Measurements from ENCODE around the gene PNISR. TPM values are rescaled to one million over a fixed set of nuclear protein-coding genes. Genes with fewer than 3 reads are reported as not detected.
"Not testable (repeated sequence)": the region's sequence is repeated elsewhere in the genome, so short reads cannot be mapped to it uniquely, and the experiment has no call there.

The PNISR gene, protein sequence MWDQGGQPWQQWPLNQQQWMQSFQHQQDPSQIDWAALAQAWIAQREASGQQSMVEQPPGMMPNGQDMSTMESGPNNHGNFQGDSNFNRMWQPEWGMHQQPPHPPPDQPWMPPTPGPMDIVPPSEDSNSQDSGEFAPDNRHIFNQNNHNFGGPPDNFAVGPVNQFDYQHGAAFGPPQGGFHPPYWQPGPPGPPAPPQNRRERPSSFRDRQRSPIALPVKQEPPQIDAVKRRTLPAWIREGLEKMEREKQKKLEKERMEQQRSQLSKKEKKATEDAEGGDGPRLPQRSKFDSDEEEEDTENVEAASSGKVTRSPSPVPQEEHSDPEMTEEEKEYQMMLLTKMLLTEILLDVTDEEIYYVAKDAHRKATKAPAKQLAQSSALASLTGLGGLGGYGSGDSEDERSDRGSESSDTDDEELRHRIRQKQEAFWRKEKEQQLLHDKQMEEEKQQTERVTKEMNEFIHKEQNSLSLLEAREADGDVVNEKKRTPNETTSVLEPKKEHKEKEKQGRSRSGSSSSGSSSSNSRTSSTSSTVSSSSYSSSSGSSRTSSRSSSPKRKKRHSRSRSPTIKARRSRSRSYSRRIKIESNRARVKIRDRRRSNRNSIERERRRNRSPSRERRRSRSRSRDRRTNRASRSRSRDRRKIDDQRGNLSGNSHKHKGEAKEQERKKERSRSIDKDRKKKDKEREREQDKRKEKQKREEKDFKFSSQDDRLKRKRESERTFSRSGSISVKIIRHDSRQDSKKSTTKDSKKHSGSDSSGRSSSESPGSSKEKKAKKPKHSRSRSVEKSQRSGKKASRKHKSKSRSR
- total RNA-seq: 100 to 1,000 TPM; 173 to 184 TPM
- 57.7 TPM for polyA plus RNA-seq (ENCODE audit: insufficient read depth, low read depth, low replicate concordance)
- long read RNA-seq, donor 1, full-length matches to known transcripts: 32 of 41 reads
- long read RNA-seq, donor 1, partial matches to known transcripts: 9 of 41 reads
- long read RNA-seq, donor 1, other reads (novel, unspliced or antisense): 0 of 41 reads
- long read RNA-seq, donor 2, full-length matches to known transcripts: 15 of 30 reads
- long read RNA-seq, donor 2, partial matches to known transcripts: 15 of 30 reads
- long read RNA-seq, donor 2, other reads (novel, unspliced or antisense): 0 of 30 reads

GRCh38 chr6:99424761-99425646 is at the start of gene PNISR:
Gene PNISR, minus strand, starts transcription at chr6:99425308. Its CDS starts 10,649 bp downstream, at chr6:99414659.
- H3K9me3 ChIP-seq: no peaks in the 10 kb centered on the region
- peak within 1 kb of the TSS; percentile 96 to 99 for H3K27ac ChIP-seq
- no peaks in the 10 kb centered on the region for H3K27me3 ChIP-seq
- intact Hi-C loops (cut with DNase I; ENCODE audit: low total_unique reads): no loop called here
- peak; percentile 97 for DNase-seq
- H3K36me3 ChIP-seq (ENCODE audit: low read depth, missing control alignments): no peaks in the 10 kb centered on the region
- H3K4me3 ChIP-seq: peak within 1 kb of the TSS; percentile 87 to 92
- no peak for TF ChIP-seq POLR2A (IDR thresholded peaks at IDR 0.05)
- TF ChIP-seq, protein P1, sequence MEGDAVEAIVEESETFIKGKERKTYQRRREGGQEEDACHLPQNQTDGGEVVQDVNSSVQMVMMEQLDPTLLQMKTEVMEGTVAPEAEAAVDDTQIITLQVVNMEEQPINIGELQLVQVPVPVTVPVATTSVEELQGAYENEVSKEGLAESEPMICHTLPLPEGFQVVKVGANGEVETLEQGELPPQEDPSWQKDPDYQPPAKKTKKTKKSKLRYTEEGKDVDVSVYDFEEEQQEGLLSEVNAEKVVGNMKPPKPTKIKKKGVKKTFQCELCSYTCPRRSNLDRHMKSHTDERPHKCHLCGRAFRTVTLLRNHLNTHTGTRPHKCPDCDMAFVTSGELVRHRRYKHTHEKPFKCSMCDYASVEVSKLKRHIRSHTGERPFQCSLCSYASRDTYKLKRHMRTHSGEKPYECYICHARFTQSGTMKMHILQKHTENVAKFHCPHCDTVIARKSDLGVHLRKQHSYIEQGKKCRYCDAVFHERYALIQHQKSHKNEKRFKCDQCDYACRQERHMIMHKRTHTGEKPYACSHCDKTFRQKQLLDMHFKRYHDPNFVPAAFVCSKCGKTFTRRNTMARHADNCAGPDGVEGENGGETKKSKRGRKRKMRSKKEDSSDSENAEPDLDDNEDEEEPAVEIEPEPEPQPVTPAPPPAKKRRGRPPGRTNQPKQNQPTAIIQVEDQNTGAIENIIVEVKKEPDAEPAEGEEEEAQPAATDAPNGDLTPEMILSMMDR (IDR thresholded peaks at IDR 0.05): no peak
- WGBS, 2 donors: 0% methylated on average over 43 to 53 of the region's 53 CpGs
- H3K4me1 ChIP-seq: peaks cover 21% of the 10 kb centered on the region

DNA sequence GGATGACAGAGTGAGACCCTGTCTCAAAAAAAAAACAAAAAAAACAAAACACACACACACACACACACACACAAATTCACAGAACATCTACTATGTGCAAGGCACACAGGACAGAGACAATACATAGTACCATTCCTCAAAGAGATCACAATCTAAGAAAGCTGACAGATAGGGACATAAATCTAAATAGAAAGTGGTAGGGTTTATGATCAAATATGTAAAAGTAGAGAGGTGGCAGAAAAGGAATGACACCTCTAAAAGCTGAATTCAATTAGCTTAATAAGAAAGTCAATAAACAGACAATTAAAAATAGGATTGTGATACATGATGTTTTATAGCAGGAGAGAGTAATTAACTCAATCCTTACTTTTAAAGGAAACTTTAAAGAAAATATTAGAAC is 48.6 kb upstream of the PNISR start:
- H3K36me3 ChIP-seq (ENCODE audit: low read depth, missing control alignments): no peaks in the 10 kb centered on the region
- no peak overlapping the region for H3K27ac ChIP-seq
- H3K27me3 ChIP-seq: no peaks in the 10 kb centered on the region
- no peak for TF ChIP-seq POLR2A (IDR thresholded peaks at IDR 0.05)
- TF ChIP-seq, protein P1 (IDR thresholded peaks at IDR 0.05): no peak
- no peak overlapping the region for H3K4me3 ChIP-seq
- H3K4me1 ChIP-seq: no peaks in the 10 kb centered on the region
- no peaks in the 10 kb centered on the region for H3K9me3 ChIP-seq
- DNase-seq: no peak
- intact Hi-C loops (cut with DNase I; ENCODE audit: low total_unique reads): no loop called here

DNA sequence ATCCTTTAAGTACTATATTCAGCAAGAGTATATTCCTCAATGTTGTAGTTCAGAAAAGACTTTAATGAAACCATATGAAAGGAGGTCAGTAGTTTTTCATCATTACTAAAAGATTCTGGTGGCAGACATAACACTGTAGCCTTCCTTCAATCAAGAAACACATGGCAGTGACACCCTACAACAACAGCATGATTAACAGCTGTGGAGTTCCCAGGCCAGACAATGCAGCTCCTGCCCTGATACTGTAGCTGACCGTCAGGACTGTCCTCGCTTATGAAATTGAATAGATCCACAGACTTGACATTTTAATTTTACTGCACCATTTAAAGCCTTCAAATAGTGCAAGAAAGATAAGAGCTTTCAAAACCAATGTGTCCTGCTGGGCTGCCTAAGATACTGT is 46.5 kb upstream of the PNISR start:
- TF ChIP-seq, protein P1 (IDR thresholded peaks at IDR 0.05): no peak
- TF ChIP-seq POLR2A (IDR thresholded peaks at IDR 0.05): no peak
- no peaks in the 10 kb centered on the region for H3K9me3 ChIP-seq
- no peak overlapping the region for H3K4me3 ChIP-seq
- H3K4me1 ChIP-seq: no peaks in the 10 kb centered on the region
- no peaks in the 10 kb centered on the region for H3K36me3 ChIP-seq (ENCODE audit: low read depth, missing control alignments)
- no peak overlapping the region for H3K27ac ChIP-seq
- DNase-seq: no peak
- intact Hi-C loops (cut with DNase I; ENCODE audit: low total_unique reads): no loop called here
- no peaks in the 10 kb centered on the region for H3K27me3 ChIP-seq
- WGBS, 2 donors: 87 to 88% methylated on average over 2 of the region's 2 CpGs

- WGBS, 2 donors: 21 to 24% methylated on average over 3 of the region's 3 CpGs
- H3K4me1 ChIP-seq: no peaks in the 10 kb centered on the region
- H3K27ac ChIP-seq: no peak overlapping the region
- H3K4me3 ChIP-seq: no peak overlapping the region
- no peaks in the 10 kb centered on the region for H3K27me3 ChIP-seq
- TF ChIP-seq, protein P1 (IDR thresholded peaks at IDR 0.05): peak in 2 of 3 experiments; percentile 21 to 56
- no peak for TF ChIP-seq POLR2A (IDR thresholded peaks at IDR 0.05)
- H3K9me3 ChIP-seq: no peaks in the 10 kb centered on the region
- no peak for DNase-seq
- intact Hi-C loops (cut with DNase I; ENCODE audit: low total_unique reads): no loop called here
- H3K36me3 ChIP-seq (ENCODE audit: low read depth, missing control alignments): no peaks in the 10 kb centered on the region
Observed at GRCh38 chr6:99467509-99468106, 42.5 kb upstream of the PNISR start.

GRCh38 chr6:99459133-99459532 is 34.0 kb upstream of the PNISR start:
- H3K4me3 ChIP-seq; H3K27me3 ChIP-seq; intact Hi-C loops (cut with DNase I; ENCODE audit: low total_unique reads); H3K36me3 ChIP-seq (ENCODE audit: low read depth, missing control alignments); H3K4me1 ChIP-seq; H3K9me3 ChIP-seq; DNase-seq; H3K27ac ChIP-seq: not testable (repeated sequence)
- WGBS, 2 donors: 90 to 97% methylated on average over 2 of the region's 2 CpGs

All from testis (tissue), 5 donors.